Chondrocyte (in vitro differentiated cells): ENCODE measurements around the gene JADE1. TPM values are rescaled to one million over a fixed set of nuclear protein-coding genes. Genes with fewer than 3 reads are reported as not detected.

Experiments
- DNase-seq: peaks from one replicate; pipeline ENCODE4 v3.0.0; 2021; ENCODE audit warnings: mixed read lengths, low spot score
- H3K27ac Mint-ChIP-seq: one replicate; pipeline ENCODE4 v1.8.0; 2021; ENCODE audit warnings: mild to moderate bottlenecking, moderate library complexity, mixed read lengths; ENCODE audit not compliant: unreplicated experiment
- H3K27me3 Mint-ChIP-seq: 2 replicates; pipeline ENCODE4 v1.8.0; 2021; ENCODE audit warnings: low read depth, mixed read lengths
- H3K36me3 Mint-ChIP-seq: 2 replicates; pipeline ENCODE4 v1.8.0; 2021; ENCODE audit warnings: low read depth, mixed read lengths
- H3K4me1 Mint-ChIP-seq: 2 replicates; pipeline ENCODE4 v1.8.0; 2021; ENCODE audit warnings: low read depth, mild to moderate bottlenecking, mixed read lengths
- H3K4me3 Mint-ChIP-seq: one replicate; pipeline ENCODE4 v1.8.0; 2021; ENCODE audit warnings: mild to moderate bottlenecking, moderate library complexity, mixed read lengths; ENCODE audit not compliant: unreplicated experiment
- H3K9me3 Mint-ChIP-seq: 2 replicates; pipeline ENCODE4 v1.8.0; 2021; ENCODE audit warnings: low read depth, mixed read lengths
- CTCF ChIP-seq: fragments of 200-600 bp; sonication (generic); IDR thresholded peaks from 2 replicates; pipeline ENCODE4 v1.5.0; 2021; ENCODE audit warnings: antibody characterized with exemption, mild to moderate bottlenecking, moderate library complexity
- total RNA-seq: library from RNA; stranded (reverse); gene quantifications from 3 replicates; pipeline ENCODE4 v1.2.1, GENCODE V29; 2021

Gene JADE1
- total RNA-seq, 1 donor from 2014 or later = 34.0 TPM

- DNase-seq = no peak
- Mint-ChIP-seq H3K4me3 (no peak overlapping the region), H3K4me1 (peaks cover 23% of the 10 kb centered on the region), H3K27me3 (no peaks in the 10 kb centered on the region), H3K36me3 (peaks cover 2% of the 10 kb centered on the region), H3K27ac (no peak overlapping the region), H3K9me3 (peaks cover 3% of the 10 kb centered on the region)
- no peak for TF ChIP-seq CTCF
Measured at GRCh38 chr4:128775477-128775876, 34.0 kb upstream of the JADE1 start.

- Mint-ChIP-seq H3K4me1 (peaks cover 23% of the 10 kb centered on the region), H3K27me3 (no peaks in the 10 kb centered on the region), H3K9me3 (peaks cover 3% of the 10 kb centered on the region), H3K4me3 (no peak overlapping the region), H3K27ac (peak overlapping the region; percentile 76), H3K36me3 (peaks cover 2% of the 10 kb centered on the region)
- no peak for DNase-seq
- TF ChIP-seq CTCF = no peak
Measured at GRCh38 chr4:128775916-128776315, 33.6 kb upstream of the JADE1 start.

- DNase-seq = no peak
- Mint-ChIP-seq H3K36me3 (peaks cover 2% of the 10 kb centered on the region), H3K27ac (peak overlapping the region; percentile 76), H3K9me3 (peaks cover 3% of the 10 kb centered on the region), H3K4me1 (peaks cover 23% of the 10 kb centered on the region), H3K4me3 (peak overlapping the region; percentile 33), H3K27me3 (no peaks in the 10 kb centered on the region)
- no peak for TF ChIP-seq CTCF
Measured at GRCh38 chr4:128776794-128777216, 32.7 kb upstream of the JADE1 start.

GRCh38 chr4:128780688-128781087 lies 28.8 kb upstream of the JADE1 start:
- no peaks in the 10 kb centered on the region for H3K9me3 Mint-ChIP-seq
- H3K27ac Mint-ChIP-seq = no peak overlapping the region
- no peaks in the 10 kb centered on the region for H3K36me3 Mint-ChIP-seq
- H3K4me3 Mint-ChIP-seq = no peak overlapping the region
- no peaks in the 10 kb centered on the region for H3K27me3 Mint-ChIP-seq
- TF ChIP-seq CTCF = no peak
- H3K4me1 Mint-ChIP-seq = peaks cover 25% of the 10 kb centered on the region
- no peak for DNase-seq

GRCh38 chr4:128782076-128782715 lies 27.3 kb upstream of the JADE1 start:
- no peak overlapping the region for H3K27ac Mint-ChIP-seq
- H3K36me3 Mint-ChIP-seq = no peaks in the 10 kb centered on the region
- H3K9me3 Mint-ChIP-seq = no peaks in the 10 kb centered on the region
- no peaks in the 10 kb centered on the region for H3K27me3 Mint-ChIP-seq
- H3K4me3 Mint-ChIP-seq = no peak overlapping the region
- peak; percentile 44 for TF ChIP-seq CTCF
- no peak for DNase-seq
- H3K4me1 Mint-ChIP-seq = peaks cover 10% of the 10 kb centered on the region
